T-helper 22 cell (primary cell): Measurements from ENCODE around the gene SH2D3A.
"Not testable (repeated sequence)": the region's sequence is repeated elsewhere in the genome, so short reads cannot be mapped to it uniquely, and the experiment has no call there.

ENCODE experiments used
- DNase-seq: peaks from one replicate; pipeline ENCODE4 v3.0.0-alpha.2; 2020; ENCODE audit warnings: low read depth

SH2D3A gene

DNA sequence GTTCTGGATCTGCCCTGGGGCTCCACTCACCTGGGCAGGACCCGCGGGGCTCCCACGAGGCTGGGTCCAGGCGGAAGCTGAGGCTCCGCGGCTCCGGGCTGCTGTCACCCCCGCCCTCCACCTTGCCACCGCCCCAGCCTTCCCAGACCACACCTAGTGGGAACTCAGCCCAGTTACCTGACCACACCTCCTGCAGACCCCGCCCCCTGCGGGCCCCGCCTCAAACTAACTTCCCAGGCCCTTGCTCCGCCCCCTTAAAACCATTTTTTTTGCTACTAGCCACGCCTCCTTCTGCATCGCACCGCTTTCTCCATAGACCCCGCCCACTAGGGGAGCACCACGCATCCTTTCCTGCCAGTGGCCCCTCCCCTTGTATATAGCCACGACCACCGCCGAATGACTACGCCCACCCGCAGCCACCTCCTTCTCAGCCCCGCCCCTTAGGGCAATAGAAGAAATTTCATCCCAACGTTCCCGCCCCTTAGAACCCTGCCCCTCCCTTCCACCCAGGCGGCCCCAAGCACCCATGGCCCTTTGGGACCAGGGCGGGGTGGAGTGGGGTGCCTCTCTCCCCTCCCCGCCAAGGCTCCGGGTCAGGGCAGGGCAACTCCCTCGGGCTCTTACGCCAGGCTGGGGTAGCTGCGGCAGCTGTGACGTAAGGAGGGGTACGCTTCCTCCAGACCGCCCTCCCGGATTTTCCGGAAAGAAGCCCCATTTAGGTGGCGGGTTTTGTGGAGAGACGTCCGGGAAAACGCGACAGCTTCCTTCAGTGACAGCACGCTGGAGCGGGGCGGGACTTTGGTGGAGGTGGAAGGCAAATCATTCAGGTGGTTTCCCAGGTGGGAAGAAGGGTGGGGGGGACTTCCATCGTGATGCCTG lies at the start of gene SH2D3A:
Gene SH2D3A (minus strand): TSS at position 79 of the 879 bp plus-strand sequence. CDS start 3,687 bp downstream, outside the sequence.
- DNase-seq, result peak; percentile 98

DNA sequence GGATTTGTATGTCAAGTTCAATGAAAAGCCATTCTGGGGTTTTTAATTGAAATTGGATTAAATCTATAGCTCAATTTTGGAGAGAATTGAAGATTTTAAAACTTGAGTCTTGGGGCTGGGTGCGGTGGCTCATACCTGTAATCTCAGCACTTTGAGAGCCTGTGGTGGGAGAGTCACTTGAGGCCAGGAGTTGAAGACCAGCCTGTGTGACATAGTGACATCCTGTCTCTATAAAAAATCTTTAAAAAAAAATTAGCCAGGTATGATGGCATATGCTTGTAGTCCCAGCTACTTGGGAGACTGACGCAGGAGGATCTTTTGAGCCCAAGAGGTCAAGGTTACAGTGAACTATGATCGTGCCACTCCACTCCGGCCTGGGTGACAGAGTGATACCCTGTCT lies 46.4 kb upstream of the SH2D3A start:
- no peak for DNase-seq

DNA sequence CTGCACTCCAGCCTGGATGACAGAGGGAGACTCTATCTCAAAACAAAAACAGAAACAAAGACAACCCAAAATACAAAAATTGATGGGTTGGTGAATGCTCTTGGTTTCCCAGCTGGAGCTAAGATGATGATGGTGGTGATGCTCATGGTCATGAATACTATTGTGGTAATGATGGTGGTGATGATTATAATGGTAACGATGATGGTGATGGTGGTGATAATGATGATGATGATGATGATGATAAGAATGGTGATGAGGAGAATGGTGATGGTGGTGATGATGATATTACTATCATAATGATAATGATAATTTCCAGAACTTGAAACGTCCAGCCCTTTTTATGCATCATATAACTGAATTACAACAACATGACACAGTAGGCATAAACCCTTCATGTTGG lies 45.4 kb upstream of the SH2D3A start:
- DNase-seq, result no peak

DNA sequence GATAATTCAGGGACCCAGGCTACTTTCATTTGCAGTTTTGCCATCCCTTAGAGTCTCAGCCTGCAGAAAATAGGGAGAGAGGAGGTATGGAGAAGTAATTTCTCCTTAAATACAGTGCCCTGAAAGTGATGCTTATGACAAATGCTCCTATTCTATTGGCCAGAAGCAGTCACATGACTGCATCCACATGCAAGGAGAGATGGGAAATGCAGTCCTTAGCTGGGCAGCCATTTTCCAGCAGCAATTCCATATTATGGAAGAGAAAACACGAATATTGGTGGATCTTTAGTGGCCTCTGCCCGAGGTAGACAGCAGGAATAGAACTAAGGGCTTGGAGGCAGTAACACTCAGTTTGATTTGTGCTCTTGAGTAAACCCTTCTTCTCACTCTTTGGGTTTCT lies 44.7 kb upstream of the SH2D3A start:
- DNase-seq, result no peak

DNA sequence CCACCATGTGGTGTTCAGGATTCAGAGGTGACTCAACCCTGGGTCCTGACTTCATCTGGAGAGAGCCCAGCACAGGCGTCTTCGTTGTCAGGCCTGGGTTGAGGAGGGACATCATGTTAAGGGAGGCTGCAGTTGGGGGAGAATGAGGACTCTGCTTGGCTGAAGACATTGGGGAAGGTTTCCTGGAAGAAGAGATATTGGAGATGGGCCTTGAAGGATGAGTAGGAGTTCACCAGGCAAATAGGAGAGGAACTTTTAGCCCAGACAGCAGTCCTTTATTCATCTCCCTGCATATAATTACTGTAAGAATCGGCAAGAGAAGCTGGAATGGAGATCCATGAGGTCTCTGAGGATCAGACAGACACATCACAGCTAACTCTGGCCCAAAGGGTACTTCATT lies 44.1 kb upstream of the SH2D3A start:
- DNase-seq, result no peak

DNA sequence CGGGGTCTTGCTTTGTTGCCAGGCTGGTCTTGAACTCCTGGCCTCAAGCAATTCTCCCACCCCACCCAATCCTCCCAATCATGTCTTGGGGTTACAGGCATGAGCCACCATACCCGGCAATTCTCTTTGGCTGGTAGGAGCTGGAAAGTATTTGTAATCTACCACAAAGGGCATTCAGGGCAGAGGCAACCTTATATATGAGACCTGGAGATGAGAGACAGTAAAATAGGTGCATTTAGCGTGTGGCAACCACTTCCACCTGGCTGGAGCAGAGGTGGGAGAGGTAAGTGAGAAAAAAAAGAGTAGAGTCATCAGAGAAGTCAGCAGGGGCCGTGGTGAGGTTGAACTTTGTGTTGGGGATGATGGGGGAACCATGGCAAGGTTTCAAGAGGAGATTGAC lies 42.0 kb upstream of the SH2D3A start:
- DNase-seq, result no peak

DNA sequence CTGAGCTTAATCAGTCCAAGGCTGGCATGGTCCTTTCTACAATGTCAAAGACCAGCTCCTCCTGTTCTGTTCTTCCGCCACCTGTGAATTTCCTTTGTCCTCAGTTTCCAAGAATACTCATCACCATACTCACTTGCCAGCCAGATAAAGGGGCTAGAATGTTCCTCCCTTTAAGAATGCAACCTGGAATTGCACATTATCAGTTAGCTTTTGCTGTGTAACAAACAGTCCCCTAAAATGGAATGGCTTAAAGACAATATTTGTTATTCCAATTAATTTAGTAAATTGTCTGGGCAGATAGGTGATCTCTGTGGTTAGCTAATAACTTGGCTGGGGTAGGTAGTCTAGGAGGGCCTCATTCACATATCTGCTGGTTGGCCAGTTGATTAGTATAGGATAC lies 41.3 kb upstream of the SH2D3A start:
- no peak for DNase-seq

DNA sequence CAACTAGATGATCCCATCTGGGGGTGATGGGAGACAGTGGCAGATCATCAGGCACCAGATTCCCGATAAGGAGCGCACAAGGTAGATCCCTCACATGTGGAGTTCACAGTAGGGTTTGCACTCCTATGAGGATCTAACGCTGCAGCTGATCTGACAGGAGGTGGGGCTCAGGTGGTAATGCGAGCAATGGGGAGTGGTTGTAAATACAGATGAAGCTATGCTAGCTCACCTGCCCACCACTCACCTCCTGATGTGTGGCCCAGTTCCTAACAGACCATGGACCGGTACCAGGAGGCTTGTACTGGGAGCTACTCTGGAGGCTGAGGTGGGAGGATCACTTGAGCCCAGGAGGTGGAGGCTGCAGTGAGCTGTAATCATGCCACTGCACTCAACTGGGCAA lies 40.1 kb upstream of the SH2D3A start:
- DNase-seq, result no peak

DNA sequence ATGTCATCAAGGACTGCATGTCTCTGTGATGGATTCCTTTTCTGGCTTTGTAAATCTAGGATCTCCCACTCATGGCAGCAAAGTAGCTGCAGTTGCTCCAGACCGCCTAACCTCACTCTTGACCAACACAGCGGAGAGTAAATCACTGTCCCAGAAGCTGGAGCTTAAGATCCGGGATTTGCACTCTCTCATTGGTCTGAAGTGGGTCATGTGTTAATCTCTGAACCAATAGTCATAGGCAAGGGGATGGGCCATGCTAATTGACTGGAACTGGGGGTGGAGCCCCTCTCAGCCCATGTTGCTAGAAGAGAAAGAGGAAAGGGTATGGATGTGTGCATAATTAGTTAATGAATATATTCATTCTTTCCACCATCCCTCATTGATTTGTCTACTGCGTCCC lies 39.3 kb upstream of the SH2D3A start:
- no peak for DNase-seq

DNA sequence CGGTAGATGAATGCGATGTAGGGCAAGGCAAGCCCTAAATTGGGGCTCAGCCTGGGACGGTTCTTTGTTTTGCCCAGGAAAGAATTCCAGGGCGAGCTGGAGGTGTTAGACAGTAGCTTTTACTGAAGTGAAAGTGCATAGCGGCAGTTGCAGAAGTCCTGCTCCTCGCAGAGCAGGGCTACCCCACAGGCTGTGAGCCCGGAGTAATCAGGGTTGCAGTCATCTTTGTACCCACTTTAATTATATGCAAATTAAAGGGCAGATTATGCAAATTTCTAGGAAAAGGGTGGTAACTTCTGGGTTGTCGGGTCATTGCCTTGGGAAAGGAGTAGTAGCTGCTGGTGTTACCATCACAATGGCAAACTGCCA lies 35.8 kb upstream of the SH2D3A start:
- DNase-seq, result no peak

DNA sequence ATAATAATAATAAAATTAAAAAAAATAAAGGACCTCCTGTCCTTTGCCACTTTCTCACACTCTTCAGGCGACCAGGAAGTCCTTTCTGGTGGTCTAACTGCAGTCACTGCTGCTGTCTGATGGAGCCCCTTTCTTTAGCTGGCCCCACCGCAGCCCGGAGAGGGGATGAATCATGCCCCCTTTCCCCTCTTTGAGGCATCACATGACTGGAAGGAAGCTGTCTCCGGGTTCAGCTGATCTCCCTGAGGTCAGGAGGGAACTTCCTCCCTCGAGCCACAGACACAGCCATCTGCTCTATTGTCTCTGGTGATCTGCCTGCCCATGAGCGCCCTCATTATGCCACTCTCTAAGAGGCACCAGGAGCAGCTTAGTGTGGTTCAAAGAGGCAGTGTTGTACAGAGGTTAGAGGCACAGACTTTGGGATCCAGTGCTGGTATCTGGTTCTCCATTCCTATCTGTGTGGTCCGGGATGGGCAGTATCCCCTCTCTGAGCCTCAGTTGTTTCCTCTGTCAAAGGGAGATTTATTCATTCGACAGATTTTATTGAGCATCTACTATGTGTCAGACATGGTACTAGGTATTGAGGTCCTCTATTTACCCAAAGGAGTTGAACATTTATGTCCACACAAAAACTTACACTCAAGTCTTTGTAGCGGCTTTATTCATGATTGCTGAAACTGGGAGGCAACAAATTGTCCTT lies 35.3 kb upstream of the SH2D3A start:
- peak; percentile 78 for DNase-seq

DNA sequence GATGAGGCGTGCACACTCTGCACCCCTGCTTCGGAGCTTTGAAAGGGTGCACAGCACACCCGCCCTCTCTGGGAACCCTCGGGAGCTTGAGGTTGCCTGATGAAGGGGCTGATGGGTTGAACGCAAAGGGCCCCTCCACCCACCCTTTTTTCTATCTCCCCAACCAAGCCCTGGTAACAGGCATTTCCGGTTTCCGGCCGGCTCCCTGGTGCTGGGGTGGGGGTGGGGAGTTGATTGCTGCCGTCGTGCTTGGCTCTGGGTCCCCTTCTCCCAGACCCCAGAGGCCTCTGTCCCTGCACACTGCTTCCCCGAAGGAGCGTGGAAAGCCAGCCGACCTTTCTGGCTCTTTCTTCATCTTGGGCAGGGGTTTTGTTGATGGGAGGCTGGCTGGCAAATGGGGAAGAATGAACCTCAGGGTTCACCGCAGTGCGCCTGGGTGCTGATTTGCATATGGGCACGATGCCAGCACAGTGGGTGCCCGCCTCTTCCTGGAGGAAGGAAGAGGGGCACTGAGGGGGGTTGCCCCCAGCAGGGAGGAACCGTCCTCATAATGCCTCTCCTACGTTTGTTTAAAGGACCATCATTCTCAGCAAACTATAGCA lies 34.4 kb upstream of the SH2D3A start:
- DNase-seq, result peak; percentile 76

DNA sequence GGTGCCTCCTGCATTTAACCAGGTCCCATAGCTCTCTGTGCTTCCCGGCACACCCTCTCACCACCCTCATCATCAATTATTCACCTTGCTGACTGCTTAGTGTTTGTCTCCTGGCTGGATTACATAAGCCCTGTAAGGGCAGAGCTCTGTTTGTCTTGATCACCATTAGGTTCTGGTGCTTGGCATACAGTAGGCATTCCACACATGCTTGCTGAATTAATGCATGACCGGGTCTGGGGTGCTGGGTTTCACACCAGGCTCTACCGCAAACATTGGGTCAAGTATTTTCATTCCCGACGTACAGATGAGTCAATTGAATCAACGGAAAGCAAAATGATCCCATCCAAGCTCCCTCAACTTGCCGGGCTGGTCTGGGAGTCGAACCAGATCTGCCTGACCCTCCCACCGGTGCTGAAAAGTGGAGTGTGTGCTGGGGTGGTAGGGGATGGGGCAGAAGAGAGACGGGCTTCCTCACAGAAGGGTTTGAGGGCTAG lies 33.8 kb upstream of the SH2D3A start:
- DNase-seq, result no peak

DNA sequence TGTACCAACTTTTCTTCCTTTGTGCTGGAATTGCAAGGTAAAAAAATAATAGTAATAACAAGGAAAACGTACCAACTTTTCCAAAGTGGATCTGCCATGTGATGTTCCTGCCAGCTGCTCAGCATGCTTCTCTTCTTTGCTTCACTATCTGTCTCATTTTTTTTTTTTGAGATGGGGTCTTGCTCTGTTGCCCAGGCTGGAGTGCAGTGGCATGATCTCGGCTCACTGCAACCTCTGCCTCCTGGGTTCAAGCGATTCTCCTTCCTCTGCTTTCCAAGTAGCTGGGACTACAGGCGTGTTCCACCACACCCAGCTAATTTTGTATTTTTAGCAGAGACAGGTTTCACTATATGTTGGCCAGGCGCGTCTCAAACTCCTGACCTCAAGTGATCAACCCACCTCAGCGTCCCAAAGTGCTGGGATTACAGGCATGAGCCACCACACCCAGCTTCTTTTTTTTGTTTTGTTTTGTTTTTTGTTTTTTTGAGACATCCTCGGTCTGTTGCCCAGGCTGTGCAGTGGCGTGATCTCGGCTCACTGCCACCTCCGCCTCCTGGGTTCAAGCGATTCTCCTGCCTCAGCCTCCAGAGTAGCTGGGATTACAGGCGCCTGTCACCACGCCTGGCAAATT lies 33.0 kb upstream of the SH2D3A start:
- not testable (repeated sequence) for DNase-seq

DNA sequence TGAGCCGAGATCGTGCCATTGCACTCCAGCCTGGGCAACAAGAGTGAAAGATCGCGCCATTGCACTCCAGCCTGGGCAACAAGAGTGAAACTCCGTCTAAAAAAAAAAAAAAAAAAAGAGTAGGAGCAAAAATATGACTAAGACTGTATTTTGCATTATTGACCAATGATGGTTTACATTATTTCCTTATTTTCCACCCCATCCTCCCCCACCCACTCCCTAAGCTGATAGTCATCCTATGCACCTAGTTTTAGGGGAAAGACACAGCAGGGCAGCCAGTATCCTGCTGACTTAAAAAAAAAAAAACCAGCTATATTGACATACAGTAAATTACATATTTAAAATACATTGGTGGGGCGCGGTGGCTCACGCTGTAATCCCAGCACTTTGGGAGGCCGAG lies 30.4 kb upstream of the SH2D3A start:
- no peak for DNase-seq

DNA sequence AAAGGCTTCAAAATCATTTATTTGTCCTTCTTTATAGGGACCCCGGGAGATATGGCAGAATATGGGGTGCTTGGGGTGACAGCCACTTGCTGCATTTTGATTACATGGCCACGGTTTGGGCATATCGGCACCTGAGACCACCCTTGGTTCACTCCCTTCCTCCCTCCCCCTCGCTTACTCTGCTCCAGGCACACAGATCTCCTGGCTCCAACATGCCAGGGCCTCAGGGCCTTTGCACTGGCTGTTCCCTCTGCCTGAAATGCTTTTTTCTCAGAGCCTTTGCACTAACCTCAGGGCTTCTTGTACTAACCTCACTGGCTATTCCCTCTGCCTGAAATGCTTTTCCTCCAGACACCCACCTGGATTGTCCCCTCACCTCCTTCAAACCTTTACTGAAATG lies 29.0 kb upstream of the SH2D3A start:
- DNase-seq, result no peak

DNA sequence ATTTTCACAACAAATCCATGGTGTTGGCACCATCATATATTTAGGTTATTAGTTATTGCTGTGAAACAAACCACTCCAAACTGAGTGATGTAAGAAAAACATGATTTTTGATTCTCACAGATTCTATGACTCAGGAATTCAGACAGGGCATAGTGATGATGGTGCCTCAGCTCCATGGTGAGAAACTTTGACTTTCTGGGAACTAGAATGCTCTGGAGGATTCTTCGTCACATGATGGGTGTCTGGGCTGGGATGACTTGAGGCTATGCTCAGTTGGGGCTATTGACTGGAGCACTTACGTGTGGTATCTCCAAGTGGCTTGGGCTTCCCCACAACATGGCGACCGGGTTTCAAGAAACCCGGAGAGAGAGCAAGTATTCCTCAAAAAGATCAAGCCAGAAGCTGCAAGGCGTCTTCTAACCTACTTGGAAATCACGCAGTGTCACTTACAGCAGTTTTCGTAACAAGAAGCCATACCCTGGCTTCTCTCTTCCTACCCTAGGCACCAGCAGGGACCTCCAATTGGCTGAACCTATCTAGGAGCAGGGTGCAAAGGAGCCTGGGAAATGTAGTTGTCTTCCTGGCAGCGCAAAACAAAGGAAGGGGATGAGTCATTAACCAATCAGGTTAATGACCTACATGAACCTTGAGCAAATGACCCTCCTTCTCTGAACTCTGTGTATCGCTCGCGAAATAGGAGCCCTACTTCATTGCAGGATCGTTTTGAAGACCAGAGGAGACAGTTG lies 27.6 kb upstream of the SH2D3A start:
- no peak for DNase-seq

DNA sequence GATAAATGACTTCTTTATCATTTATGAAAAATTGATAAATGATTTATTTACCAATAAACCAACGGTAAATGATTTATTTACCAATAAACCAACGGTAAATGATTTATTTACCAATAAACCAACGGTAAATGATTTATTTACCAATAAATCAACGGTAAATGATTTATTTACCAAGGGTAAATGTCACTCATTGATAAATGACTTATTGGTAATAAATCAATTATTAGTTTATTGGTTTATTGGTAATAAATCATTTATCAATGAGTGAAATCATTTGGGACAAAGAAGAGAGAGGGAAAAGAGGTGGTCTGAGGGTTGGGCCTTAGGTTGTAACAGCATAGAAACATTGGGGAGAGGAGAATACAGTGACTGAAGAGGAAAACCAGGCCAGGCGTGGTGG lies 26.7 kb upstream of the SH2D3A start:
- no peak for DNase-seq

DNA sequence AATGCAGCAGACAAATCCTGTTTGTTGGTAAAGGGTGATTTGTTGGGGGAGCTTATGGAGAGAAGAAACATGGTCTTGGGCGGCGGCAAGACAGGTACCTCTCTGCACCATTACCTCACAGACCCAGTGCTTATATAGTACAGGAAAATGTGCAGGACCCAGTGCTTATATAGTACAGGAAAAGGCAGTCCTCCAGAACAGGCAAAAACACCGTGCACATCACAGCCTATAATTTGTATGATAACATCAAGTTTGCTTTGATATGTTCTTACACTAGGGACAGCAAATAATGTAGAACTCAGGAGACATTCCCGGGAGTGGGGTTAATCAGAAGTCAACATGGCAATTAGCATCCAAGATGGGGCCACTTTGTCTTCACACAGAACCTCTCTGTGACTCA lies 26.2 kb upstream of the SH2D3A start:
- no peak for DNase-seq

DNA sequence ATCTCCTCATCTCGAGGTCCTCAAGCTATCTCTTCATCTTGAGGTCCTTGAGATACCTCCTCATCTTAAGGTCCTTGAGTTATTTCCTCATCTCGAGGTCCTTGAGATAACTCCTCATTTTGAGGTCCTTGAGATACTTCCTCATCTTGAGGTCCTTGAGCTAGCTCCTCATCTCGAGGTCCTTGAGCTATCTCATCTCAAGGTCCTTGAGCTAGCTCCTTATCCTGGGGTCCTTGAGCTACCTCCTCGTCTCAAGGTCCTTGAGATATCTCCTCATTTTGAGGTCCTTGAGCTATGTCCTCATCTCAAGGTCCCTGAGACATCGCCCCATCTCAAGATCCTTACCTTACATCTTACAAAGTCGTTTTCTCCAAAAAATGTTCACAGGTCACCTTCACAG lies 24.0 kb upstream of the SH2D3A start:
- DNase-seq, result no peak

DNA sequence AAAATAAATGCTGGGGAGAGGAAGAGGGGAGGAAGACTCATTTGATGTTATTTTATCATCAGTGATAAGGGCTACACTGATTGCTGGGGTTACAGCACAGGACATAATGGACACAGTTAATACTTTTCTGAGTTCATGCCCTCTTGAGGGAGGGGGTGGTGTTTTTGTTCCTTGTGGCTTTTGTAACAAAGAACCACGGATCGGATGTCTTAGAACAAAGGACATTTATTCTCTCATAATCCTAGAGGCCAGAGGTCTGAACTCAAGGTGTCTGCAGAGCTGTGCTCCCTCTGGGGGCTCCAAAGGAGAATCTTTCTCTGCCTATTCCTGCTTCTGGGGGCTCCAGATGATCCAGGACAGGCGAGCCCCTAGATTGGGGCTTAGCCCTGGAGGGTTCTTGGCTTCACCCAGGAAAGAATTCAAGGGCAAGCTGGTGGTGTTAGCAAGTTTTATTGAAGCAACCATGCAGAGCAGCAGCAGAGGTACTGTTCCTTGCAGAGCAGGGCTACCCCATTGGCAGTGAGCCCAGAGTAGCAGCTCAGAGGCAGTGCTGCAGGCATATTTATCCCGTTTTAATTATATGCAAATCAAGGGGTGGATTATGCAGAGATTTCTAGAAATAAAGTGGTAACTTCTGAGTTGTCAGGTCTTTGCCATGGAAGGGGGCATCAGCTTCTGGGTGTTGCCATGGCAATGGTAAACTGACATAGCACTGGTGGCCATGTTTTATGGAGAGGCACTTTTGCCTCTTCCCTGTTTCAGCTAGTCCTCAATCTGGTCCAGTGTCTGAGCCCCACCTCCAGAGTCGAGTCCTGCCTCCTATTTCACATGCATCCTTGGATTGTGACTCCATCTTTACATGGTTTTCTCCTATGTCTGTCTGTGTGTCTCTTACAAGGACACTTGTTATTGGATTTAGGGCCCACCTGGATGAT lies 23.2 kb upstream of the SH2D3A start:
- no peak for DNase-seq
